BE2C (cell line): Measurements from ENCODE around the gene FYN.

Experiments used
- DNase-seq: peaks from one replicate; pipeline ENCODE4 v3.0.0-alpha.2; 2020
- H3K27me3 ChIP-seq: fragments of 250-450 bp; sonication (Bioruptor Pico); 2 replicates; pipeline ENCODE4 v1.5.1; 2020; ENCODE audit warnings: mild to moderate bottlenecking
- H3K36me3 ChIP-seq: fragments of 250-450 bp; sonication (Bioruptor Pico); 2 replicates; pipeline ENCODE4 v1.5.1; 2020; ENCODE audit warnings: mild to moderate bottlenecking
- H3K4me1 ChIP-seq: fragments of 250-450 bp; sonication (Bioruptor Pico); 2 replicates; pipeline ENCODE4 v1.5.1; 2020
- H3K4me3 ChIP-seq: 2 replicates; pipeline ENCODE4 v1.5.1; 2011; ENCODE audit warnings: low read depth, low read length
- H3K9me3 ChIP-seq: fragments of 250-450 bp; sonication (Bioruptor Pico); 2 replicates; pipeline ENCODE4 v1.5.1; 2020
- TF ChIP-seq, protein P1 (sequence below): IDR thresholded peaks from 2 replicates; pipeline ENCODE4 v1.5.1; 2012; ENCODE audit warnings: mild to moderate bottlenecking, low read depth, low read length

Gene FYN

DNA sequence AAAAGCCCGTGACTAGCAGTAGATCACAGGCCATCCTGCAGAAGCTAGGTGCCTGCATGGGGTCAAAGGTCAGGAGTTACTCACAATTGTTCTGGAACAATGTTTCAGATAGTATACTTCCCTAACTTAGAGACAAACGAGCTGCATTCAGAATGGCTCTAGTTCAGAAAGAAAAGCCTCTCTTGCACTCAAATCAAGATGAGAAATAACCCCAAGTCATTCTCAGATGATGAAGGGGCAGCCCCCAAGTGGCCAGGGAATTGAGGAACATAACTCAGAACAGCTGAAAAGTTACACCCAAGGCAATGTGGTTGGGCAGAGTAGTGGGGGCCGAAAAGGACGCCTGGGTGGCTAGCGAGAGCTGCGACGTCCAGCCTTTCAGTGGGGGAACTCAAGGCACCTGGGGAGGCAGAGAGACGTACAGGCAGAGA is 27.8 kb downstream of the FYN start:
- Histone ChIP-seq H3K4me3 (no peak overlapping the region), H3K9me3 (no peaks in the 10 kb centered on the region), H3K27me3 (no peaks in the 10 kb centered on the region), H3K4me1 (peaks cover 29% of the 10 kb centered on the region), H3K36me3 (peaks cover 3% of the 10 kb centered on the region; the same call in 1 of the 2 replicates)
- no peak for DNase-seq
- TF ChIP-seq, protein P1, sequence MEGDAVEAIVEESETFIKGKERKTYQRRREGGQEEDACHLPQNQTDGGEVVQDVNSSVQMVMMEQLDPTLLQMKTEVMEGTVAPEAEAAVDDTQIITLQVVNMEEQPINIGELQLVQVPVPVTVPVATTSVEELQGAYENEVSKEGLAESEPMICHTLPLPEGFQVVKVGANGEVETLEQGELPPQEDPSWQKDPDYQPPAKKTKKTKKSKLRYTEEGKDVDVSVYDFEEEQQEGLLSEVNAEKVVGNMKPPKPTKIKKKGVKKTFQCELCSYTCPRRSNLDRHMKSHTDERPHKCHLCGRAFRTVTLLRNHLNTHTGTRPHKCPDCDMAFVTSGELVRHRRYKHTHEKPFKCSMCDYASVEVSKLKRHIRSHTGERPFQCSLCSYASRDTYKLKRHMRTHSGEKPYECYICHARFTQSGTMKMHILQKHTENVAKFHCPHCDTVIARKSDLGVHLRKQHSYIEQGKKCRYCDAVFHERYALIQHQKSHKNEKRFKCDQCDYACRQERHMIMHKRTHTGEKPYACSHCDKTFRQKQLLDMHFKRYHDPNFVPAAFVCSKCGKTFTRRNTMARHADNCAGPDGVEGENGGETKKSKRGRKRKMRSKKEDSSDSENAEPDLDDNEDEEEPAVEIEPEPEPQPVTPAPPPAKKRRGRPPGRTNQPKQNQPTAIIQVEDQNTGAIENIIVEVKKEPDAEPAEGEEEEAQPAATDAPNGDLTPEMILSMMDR, result no peak

DNA sequence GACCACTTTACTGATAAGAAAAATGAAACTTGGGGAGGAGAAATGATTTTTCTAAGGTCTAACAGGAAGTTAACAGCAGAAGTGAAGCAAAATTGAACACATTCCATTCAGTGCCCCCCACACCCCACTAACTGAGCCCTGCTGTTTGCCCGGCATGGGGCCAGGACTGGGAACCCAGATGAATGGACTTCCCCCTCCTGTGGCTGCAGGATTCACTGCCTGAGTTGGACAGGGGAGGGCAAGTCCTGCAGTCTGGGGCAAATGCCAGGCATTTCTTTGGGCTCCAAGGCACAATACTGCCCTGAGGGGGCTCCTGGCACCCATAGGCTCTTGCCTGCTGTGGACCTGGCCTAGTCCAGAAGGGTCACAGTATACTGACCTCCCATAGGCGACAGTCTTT is 28.3 kb downstream of the FYN start:
- TF ChIP-seq, protein P1, result no peak
- H3K27me3 ChIP-seq, result no peaks in the 10 kb centered on the region
- H3K36me3 ChIP-seq, result peaks cover 3% of the 10 kb centered on the region; the same call in 1 of the 2 replicates
- no peak overlapping the region for H3K4me3 ChIP-seq
- no peaks in the 10 kb centered on the region for H3K9me3 ChIP-seq
- DNase-seq, result no peak
- peaks cover 29% of the 10 kb centered on the region for H3K4me1 ChIP-seq

GRCh38 chr6:111844376-111844775 is 28.9 kb downstream of the FYN start:
- peaks cover 3% of the 10 kb centered on the region; the same call in 1 of the 2 replicates for H3K36me3 ChIP-seq
- H3K9me3 ChIP-seq, result no peaks in the 10 kb centered on the region
- no peak for DNase-seq
- H3K4me3 ChIP-seq, result no peak overlapping the region
- peaks cover 28% of the 10 kb centered on the region for H3K4me1 ChIP-seq
- H3K27me3 ChIP-seq, result no peaks in the 10 kb centered on the region
- TF ChIP-seq, protein P1, result no peak

DNA sequence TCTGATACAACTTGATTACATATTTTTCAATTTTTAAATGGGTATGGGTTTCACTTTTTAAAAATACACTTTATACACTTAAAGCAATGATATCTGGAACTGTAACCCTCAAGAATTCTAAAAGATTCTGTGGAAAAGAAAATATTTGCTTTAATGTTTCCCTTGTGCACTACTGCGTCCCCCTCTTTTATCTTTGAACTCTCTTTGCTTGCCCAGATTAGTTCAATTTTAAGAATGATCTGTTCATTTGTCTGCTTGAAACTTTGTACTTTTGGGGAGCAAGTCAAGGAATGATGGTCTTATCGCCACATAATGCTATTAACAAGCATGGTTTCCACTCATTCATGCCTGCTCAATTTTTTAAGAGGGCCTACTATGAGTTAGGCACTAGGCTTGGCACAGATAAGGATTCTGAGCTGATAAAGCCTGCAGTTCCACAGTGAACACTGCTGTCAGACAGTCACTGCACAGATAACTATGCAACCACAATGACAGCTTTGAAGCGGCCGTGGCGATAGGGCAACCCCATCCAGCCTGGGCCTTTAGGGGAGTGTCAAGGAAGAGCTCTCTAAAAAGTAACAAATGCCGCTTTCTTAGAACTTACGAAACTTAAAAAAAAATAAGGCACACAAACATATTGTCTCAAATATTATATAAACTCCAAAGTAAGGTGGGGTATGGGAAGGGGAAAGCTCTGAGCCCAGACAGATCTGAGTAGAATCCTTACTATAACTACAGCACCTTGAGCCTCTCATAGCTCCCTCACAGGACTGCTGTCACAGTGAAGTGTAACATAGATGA is 29.7 kb downstream of the FYN start:
- H3K36me3 ChIP-seq, result peaks cover 3% of the 10 kb centered on the region; the same call in 1 of the 2 replicates
- TF ChIP-seq, protein P1, result no peak
- no peaks in the 10 kb centered on the region for H3K27me3 ChIP-seq
- H3K9me3 ChIP-seq, result no peaks in the 10 kb centered on the region
- peaks cover 35% of the 10 kb centered on the region for H3K4me1 ChIP-seq
- no peak for DNase-seq
- H3K4me3 ChIP-seq, result no peak overlapping the region

DNA sequence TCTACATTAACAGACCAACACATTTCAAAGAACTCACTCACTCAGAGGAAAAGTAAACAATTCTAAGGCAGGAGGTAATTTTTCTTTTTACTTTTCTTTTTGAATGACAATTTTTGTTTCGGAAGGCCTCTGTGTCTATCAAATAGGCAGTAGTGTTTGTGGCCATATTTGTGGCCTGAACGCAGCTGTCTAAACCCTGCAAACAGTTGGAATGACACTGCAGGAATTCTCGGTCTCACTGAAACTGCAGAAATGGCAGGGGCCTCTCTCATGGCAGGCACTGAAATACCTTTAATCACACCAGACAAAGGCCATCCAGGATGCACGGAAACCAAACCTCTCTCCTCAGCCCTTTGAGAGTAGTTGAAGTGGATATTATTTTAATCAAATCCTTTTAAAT is 30.4 kb downstream of the FYN start:
- Histone ChIP-seq H3K36me3 (peaks cover 3% of the 10 kb centered on the region; the same call in 1 of the 2 replicates), H3K9me3 (no peaks in the 10 kb centered on the region), H3K27me3 (no peaks in the 10 kb centered on the region), H3K4me3 (no peak overlapping the region), H3K4me1 (peaks cover 36% of the 10 kb centered on the region)
- TF ChIP-seq, protein P1, result no peak
- no peak for DNase-seq

GRCh38 chr6:111842271-111842822 is 30.9 kb downstream of the FYN start:
- H3K9me3 ChIP-seq, result no peaks in the 10 kb centered on the region
- TF ChIP-seq, protein P1, result no peak
- H3K36me3 ChIP-seq, result peaks cover 3% of the 10 kb centered on the region; the same call in 1 of the 2 replicates
- H3K4me1 ChIP-seq, result peaks cover 33% of the 10 kb centered on the region
- no peak overlapping the region for H3K4me3 ChIP-seq
- H3K27me3 ChIP-seq, result no peaks in the 10 kb centered on the region
- no peak for DNase-seq
